Activated CD8-positive, alpha-beta memory T cell treated with anti-CD3 and anti-CD28 coated beads for 1 hour (primary cell): ENCODE data around the gene KISS1R.

ENCODE experiments used
- DNase-seq, 2 donors: peaks; one replicate each; pipeline ENCODE4 v3.0.0-alpha.2; 2020; ENCODE audit warnings: low read depth in 1 of 2; ENCODE audit errors: extremely low read depth in 1 of 2

Gene KISS1R

DNA sequence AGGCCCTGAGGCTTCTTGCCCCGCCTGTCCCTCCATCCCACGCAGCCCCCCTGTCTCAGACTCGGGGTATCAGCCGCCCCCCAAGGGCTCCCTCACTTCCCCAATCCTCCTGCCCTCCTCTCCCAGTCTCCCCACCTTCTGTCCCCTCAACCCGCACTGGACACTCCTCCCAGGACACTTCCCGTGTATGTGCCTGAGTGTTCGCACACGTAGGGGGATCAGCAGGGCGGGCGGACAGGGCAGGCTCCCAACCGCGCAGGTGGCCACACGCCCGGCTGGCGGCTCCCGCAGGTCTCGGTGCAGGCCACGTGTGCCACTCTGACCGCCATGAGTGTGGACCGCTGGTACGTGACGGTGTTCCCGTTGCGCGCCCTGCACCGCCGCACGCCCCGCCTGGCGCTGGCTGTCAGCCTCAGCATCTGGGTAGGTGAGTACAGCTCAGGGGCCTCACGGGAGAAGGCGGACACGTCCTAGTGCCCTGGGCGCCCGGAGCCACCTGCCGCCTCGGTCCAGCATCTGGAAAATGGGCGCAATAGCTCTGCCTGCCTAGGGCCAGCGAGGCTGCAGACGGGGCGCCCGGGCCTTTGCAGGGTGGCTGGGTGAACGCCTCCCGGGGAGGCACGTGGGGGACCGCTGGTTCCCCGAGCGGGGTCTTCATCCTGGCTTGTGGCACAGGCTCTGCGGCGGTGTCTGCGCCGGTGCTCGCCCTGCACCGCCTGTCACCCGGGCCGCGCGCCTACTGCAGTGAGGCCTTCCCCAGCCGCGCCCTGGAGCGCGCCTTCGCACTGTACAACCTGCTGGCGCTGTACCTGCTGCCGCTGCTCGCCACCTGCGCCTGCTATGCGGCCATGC lies 2.3 kb downstream of the KISS1R start:
- no peak for DNase-seq

DNA sequence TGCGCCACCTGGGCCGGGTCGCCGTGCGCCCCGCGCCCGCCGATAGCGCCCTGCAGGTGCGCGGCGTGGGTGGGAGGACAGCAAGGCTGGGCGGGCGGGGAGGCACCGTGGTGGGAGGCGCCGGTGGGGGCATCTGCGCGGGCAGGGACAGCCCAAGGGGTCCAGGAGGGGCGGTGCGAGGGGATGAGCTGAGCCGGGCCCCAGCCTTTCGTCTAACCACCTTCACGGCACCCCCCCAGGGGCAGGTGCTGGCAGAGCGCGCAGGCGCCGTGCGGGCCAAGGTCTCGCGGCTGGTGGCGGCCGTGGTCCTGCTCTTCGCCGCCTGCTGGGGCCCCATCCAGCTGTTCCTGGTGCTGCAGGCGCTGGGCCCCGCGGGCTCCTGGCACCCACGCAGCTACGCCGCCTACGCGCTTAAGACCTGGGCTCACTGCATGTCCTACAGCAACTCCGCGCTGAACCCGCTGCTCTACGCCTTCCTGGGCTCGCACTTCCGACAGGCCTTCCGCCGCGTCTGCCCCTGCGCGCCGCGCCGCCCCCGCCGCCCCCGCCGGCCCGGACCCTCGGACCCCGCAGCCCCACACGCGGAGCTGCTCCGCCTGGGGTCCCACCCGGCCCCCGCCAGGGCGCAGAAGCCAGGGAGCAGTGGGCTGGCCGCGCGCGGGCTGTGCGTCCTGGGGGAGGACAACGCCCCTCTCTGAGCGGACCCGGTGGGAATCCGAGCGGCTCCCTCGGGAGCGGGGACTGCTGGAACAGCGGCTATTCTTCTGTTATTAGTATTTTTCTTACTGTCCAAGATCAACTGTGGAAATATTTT lies 3.1 kb downstream of the KISS1R start:
- peak; percentile 49 to 54 for DNase-seq

DNA sequence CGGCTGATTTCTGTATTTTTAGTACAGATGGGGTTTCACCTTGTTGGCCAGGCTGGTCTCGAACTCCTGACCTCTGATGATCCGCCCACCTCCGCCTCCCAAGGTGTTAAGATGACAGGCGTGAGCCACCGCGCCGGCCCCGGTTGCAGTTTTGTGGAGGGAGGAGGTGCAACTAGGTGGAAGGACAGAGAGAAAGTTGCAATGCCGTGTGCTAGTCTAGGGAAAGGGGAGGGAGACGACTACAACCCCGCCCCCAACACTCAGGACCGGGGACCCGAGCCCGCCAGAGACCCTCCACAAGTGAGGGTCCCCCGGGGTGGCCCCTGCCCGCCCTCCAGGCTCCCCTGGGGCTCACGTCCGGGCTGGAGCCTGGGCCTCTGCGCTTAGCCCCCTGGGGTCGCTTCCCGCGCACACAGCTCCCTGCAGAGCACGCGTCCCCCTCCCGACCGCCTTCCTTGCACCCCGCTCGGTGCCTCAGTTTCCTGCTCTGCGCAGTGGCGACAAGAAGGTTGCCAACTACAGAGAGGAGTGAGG lies 7.5 kb downstream of the KISS1R start:
- DNase-seq: no peak

GRCh38 chr19:925087-925525 lies 8.0 kb downstream of the KISS1R start:
- DNase-seq: no peak

GRCh38 chr19:925526-926322 lies 8.6 kb downstream of the KISS1R start, which contains the start of gene ARID3A:
ARID3A (plus strand) TSS chr19:926035; CDS start chr19:929529, 3,494 bp downstream.
- DNase-seq: peak in 1 of 2 donors; percentile 63

DNA sequence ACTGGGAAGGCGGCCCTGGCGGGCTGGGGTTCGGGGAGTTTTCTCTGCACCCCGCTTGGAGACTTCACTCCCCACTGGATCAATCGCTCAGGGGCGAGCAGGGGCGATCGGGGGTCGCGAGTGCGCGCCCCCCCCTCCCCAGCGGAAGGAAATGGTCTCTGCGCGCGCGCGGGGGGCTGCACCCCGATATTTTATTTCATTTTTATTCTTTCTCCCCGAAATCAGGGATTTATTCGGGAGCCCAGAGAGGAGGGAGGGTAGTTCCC lies 9.1 kb downstream of the KISS1R start:
- DNase-seq: no peak

GRCh38 chr19:926589-927350 lies 9.6 kb downstream of the KISS1R start:
- DNase-seq: no peak

- no peak for DNase-seq
These were observed 10.2 kb downstream of the KISS1R start for GRCh38 chr19:927351-927779.

DNA sequence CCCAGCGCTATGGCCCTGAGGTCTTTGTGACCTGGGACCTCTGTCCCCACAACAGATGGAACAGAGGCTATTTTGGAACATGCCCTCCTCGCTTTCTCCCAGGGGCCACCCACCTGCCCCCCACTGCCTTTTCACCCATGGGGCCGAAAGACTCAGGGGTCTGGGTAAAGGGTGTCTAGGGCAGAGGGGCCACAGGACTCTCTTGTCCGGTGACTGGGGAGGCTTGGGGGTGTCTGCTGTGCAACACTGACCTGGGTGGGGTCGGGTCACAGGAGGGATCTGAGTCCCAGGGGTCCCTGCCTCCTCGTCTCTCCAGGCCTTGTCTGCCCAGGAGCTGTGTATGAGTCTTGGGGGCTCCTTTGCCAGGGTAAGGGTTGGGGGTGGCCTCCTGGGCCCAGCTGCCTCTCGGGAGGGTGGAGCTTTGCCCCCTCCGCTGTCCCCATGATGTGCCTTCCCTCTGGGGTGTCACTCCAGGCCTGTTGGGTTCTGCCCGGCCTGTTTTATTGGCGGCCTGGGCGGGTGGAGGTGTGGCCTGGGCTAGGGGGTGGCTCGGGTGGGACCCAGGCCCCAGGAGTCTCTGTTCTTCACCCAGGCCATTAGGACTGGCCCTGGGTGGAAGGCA lies 10.8 kb downstream of the KISS1R start:
- DNase-seq: no peak

GRCh38 chr19:928471-929202 lies 11.5 kb downstream of the KISS1R start:
- DNase-seq: no peak

DNA sequence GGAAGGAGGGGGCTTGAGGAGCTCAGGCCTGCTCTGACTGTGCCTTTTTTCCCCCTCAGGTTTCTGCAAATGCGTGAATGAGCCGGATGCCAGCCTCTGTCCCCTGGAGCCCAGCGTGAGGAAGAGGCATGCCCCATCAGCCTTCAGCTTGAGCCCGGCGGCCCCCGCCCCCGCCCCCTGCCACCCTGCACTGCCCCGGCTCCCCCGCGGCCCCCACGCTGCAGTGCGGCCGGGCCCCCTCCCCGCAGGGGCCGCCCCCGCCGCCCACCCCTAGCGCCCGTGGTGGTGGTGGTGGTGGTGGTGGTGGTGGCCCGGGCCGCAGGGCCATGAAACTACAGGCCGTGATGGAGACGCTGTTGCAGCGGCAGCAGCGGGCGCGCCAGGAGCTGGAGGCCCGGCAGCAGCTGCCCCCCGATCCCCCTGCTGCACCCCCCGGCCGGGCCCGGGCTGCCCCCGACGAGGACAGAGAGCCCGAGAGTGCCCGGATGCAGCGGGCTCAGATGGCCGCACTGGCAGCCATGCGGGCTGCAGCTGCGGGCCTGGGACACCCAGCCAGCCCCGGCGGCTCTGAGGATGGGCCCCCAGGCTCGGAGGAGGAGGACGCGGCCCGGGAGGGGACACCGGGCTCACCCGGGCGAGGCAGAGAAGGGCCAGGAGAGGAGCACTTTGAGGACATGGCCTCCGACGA lies 12.2 kb downstream of the KISS1R start:
- DNase-seq: no peak

- DNase-seq: no peak
These were observed 12.7 kb downstream of the KISS1R start for GRCh38 chr19:929891-930258.

DNA sequence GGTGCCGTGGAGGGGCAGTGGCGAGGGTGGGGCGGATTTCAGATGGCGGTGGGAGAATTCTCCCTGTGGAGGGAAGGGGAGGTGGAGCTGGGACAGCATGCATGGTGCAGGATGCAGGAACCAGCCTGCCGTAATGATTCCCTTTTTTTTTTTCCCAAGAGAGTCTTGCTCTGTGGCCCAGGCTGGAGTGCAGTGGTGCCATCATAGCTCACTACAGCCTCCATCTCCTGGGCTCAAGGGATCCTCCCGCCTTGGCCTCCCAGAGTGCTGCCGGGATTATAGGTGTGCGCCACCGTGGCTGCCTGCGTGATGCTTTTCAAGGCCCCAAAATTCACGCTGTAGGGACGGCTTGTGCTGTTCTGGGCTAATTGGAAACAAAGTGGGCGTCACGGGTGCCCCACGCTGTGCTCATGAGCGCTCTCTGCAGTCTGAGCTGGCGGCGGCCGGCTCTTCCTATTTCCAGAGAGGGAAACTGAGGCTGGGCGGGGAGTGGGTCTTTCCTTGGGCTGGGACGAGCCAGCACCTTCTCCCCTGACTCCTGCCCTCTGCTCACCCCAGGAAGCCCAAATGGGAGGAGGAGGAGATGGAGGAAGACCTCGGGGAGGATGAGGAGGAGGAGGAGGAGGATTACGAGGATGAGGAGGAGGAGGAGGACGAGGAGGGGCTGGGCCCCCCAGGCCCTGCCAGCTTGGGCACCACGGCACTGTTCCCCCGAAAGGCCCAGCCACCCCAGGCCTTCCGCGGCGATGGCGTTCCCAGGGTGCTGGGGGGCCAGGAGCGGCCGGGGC lies 14.9 kb downstream of the KISS1R start:
- no peak for DNase-seq

DNA sequence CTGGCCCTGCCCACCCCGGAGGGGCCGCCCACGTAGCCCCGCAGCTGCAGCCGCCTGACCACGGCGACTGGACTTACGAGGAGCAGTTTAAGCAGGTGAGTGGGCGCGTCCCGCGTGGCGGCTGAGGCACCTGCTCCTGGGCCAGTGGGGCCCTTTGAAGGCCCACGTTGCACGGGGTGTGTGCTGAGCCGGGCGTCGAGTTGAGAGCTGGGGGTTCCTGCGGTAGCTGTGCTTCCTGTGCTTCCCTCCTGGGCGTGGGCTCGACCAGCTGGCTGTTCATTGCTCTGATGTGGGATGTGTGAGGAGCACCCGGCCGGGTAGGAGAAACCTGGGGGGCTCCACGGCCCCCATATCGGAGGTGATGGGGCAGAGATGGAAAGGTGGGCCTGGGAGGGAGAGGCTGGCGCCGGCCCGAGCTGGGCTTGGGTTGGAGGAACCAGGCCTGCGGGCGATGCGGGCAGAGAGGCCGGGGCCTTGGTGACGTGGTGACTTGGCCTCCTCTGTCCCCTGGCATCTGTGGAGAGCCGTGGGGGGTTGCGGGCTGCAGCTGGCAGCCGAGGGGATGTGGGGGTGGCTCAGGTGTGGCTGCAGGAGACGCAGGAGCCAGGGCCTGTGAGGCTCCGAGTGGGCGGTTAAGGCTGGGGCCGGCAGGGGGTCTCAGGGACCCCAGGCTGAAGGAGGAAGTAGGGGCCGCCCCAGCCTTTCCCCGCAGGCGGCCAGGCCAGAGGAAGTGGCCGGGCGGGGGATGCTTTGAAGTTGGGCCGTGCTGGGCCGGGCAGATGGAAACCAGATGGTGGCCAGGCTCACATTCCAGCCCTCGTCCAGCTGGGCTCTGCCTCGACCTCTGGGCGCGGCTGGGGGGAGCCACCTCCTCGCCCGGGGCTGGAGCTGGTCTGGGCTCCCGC lies 15.8 kb downstream of the KISS1R start:
- DNase-seq: no peak

DNA sequence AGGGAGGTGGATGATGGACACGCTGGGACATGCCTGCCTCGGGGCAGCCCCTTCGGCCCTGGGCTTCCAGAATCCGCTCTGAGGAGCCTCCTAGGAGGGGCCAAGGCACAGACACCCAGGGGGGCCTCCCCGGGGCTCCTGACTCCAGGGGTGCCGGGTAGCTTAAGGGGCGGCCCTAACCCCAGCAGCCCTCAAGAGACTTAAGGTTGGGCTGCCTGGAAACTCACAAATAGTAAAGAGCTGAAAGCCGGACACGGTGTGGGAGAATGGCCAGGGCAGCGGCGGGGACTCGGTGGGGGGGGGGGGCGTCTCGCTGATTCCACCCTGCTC lies 16.4 kb downstream of the KISS1R start:
- no peak for DNase-seq

- no peak for DNase-seq
These were observed 17.2 kb downstream of the KISS1R start for GRCh38 chr19:934197-934840.
